Choroid plexus epithelial cell (primary cell): ENCODE measurements around the gene ZNF32.

ENCODE experiments used
- DNase-seq: peaks from one replicate; pipeline ENCODE4 v3.0.0-alpha.2; 2010; ENCODE audit warnings: low read depth
- H3K4me3 ChIP-seq: 2 replicates; pipeline ENCODE4 v1.5.1; 2011; ENCODE audit warnings: low read depth, mild to moderate bottlenecking, control low read depth, low read length, moderate library complexity
- TF ChIP-seq, protein P1 (sequence below): conservative IDR thresholded peaks from 2 replicates; pipeline ENCODE4 v1.5.1; 2011; ENCODE audit warnings: low read depth, mild to moderate bottlenecking, control low read depth, inconsistent platforms, low read length, moderate library complexity

ZNF32 gene

DNA sequence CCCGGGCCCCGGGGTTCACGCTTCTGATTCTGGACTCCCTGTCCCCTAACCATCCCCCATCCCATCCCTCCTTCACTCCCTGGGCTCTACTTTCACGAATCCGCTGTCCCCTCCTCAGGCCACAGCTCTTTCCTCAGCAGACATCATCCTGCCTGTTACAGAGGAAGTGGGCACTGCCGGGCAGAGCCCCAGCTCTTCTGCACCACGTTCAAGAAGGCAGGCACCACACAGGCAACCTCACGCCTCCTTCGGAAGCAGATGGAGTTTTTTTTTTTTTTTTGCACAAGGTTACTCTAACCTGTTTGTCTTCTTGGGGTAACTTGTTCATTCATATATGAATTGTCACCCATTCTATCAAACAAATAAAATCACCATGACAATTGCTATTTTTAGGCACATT, 17.9 kb upstream of the ZNF32 start:
- H3K4me3 ChIP-seq = no peak overlapping the region
- no peak for DNase-seq
- TF ChIP-seq, protein P1, sequence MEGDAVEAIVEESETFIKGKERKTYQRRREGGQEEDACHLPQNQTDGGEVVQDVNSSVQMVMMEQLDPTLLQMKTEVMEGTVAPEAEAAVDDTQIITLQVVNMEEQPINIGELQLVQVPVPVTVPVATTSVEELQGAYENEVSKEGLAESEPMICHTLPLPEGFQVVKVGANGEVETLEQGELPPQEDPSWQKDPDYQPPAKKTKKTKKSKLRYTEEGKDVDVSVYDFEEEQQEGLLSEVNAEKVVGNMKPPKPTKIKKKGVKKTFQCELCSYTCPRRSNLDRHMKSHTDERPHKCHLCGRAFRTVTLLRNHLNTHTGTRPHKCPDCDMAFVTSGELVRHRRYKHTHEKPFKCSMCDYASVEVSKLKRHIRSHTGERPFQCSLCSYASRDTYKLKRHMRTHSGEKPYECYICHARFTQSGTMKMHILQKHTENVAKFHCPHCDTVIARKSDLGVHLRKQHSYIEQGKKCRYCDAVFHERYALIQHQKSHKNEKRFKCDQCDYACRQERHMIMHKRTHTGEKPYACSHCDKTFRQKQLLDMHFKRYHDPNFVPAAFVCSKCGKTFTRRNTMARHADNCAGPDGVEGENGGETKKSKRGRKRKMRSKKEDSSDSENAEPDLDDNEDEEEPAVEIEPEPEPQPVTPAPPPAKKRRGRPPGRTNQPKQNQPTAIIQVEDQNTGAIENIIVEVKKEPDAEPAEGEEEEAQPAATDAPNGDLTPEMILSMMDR = no peak

DNA sequence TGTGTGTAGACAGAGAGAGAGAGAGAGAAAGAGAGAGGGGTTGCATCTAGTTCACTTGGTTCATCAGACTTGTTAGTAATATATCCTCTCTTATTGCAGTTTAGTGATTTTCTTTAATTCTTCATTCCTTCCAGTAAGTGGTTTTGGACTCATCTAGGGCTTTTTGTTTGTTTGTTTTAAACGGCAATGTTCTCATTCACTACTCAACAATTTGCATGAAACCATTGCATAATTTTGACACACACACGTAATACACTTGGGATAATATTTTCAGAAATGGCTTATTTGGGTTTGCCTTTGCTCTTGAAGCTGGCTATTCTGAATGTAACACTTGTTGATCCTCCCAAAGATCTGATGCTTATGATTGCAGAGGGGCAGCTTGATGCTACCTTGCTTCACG, 16.4 kb upstream of the ZNF32 start:
- TF ChIP-seq, protein P1 = no peak
- no peak overlapping the region for H3K4me3 ChIP-seq
- no peak for DNase-seq

DNA sequence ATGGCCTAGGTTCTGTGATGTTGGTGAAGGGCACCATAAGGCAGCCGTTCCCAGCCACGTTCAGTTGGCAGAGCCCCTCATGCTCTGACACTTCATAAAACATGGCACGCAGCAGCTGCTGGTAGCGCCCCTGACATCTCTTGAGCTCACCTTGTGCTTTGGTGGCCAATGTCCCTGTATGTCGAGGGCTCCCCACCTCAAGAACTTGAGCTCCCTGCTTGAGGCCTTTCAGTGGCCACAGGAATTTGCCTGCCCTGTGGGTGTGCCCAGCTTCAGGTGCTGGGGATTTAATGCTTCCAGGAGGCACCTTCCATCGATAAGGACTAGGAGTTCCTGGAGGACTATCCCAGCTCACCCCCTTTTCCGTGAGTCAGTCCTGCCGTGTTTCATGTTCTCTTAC, 9.5 kb upstream of the ZNF32 start:
- TF ChIP-seq, protein P1 = no peak
- H3K4me3 ChIP-seq = no peak overlapping the region
- no peak for DNase-seq

DNA sequence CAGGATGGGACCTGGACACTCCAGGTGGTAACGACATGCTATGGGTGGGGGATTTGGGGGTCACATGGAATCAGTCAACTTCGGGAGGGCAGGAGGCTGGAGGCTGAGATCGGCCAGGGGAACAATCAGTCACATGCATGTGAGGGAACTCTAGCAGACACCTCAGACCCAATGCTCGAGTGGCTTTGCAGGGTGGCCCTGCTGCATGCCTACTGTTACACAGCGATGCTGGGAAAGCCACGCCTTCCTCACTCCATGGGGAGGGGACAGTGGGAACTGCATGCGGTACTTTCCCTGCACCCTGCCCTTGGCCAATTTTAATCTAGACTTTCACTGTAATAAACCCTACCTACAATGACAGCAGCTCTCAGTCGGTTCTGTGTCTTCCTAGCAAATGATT, 6.6 kb upstream of the ZNF32 start:
- no peak for DNase-seq
- TF ChIP-seq, protein P1 = no peak
- H3K4me3 ChIP-seq = no peak overlapping the region

DNA sequence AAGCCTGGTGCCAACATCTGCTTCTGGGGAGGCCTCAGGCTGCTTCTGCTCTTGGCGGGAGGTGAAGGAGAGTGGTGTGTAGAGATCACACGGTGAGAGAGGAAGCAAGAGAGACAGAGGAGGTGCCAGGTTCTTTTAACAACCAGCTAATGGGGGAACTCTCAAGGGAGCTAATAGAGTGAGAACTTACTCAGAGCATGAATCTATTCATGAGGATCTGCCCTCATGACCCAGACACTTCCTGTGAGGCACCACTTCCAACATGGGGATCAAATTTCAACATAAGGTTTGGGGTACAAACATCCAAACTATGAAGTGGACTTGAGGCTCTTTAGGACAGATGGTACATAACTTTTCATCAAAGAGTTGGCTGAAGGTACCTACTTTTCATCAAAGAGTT, 5.1 kb upstream of the ZNF32 start:
- no peak overlapping the region for H3K4me3 ChIP-seq
- TF ChIP-seq, protein P1 = no peak
- peak; percentile 63 for DNase-seq

DNA sequence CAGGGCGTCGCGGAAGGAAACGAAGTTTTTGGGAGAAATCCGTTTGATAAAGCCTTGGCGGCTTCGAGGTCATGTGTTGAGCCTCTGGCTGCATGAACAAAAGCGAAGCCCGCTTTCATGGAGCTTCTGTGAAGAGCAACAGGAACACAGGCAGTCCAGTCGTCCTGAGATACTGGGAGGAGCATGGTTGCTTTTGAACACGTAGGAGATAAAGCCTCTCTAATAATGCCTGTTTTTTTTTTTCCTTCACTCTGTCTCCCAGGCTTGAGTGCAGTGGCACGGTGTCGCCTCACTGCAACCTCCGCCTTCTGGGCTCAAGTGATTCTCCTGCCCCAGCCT, 473 bp upstream of the ZNF32 start:
- peak overlapping the region; percentile 77 for H3K4me3 ChIP-seq
- TF ChIP-seq, protein P1 = no peak
- peak; percentile 45 for DNase-seq

DNA sequence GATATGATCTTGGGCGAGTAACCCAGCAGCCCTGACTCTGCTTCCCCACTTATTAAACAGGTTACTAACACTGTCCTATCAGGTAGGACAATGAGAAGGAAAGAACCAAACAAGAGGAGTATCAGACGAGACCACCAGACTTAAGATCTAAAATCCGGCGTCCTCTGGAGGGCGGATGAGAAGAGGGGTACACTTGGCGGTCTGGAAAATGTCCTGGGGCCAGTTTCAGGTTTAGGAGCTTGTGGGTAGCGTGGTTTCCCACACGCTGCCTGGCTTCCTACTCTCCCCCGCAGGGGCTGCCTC, 635 bp downstream of the ZNF32 start:
- peak overlapping the region; percentile 77 for H3K4me3 ChIP-seq
- DNase-seq = peak; percentile 31
- TF ChIP-seq, protein P1 = no peak
